Progenitor cell of endocrine pancreas (in vitro differentiated cells): Measurements from ENCODE around the gene AK4. TPM values are rescaled to one million over a fixed set of nuclear protein-coding genes. Genes with fewer than 3 reads are reported as not detected.

Source experiments
- DNase-seq: peaks from one replicate; pipeline ENCODE4 v3.0.0; 2021; ENCODE audit warnings: low spot score; ENCODE audit not compliant: unreplicated experiment
- H3K27ac Mint-ChIP-seq: 2 replicates; pipeline ENCODE4 v1.8.0; 2021; ENCODE audit warnings: mild to moderate bottlenecking, moderate library complexity, mixed read lengths
- H3K27me3 Mint-ChIP-seq: 2 replicates; pipeline ENCODE4 v1.8.0; 2021; ENCODE audit warnings: mixed read lengths
- H3K36me3 Mint-ChIP-seq: 2 replicates; pipeline ENCODE4 v1.8.0; 2022; ENCODE audit warnings: mixed read lengths; ENCODE audit not compliant: insufficient read depth
- H3K4me1 Mint-ChIP-seq: 2 replicates; pipeline ENCODE4 v1.8.0; 2021; ENCODE audit warnings: low read depth, mixed read lengths
- H3K4me3 Mint-ChIP-seq: 2 replicates; pipeline ENCODE4 v1.8.0; 2021; ENCODE audit warnings: low read depth, mild to moderate bottlenecking, moderate library complexity, mixed read lengths
- H3K9me3 Mint-ChIP-seq: 2 replicates; pipeline ENCODE4 v1.8.0; 2021; ENCODE audit warnings: low read depth, mixed read lengths
- CTCF ChIP-seq: fragments of 200-600 bp; sonication (generic); IDR thresholded peaks from one replicate; pipeline ENCODE4 v1.5.0; 2021; ENCODE audit warnings: antibody characterized with exemption, mild to moderate bottlenecking; ENCODE audit not compliant: unreplicated experiment
- total RNA-seq: library from RNA; stranded (reverse); gene quantifications from 2 replicates; pipeline ENCODE4 v1.2.1, GENCODE V29; 2021

Gene AK4
- total RNA-seq, 1 donor from 2014 or later = 12.6 TPM

- Mint-ChIP-seq H3K27me3 (peaks cover 9% of the 10 kb centered on the region), H3K27ac (no peak overlapping the region), H3K36me3 (no peaks in the 10 kb centered on the region), H3K4me1 (peaks cover 12% of the 10 kb centered on the region), H3K4me3 (no peak overlapping the region), H3K9me3 (no peaks in the 10 kb centered on the region)
- no peak for DNase-seq
- TF ChIP-seq CTCF = no peak
Observed at GRCh38 chr1:65258106-65258505, 110.1 kb downstream of the AK4 start.

- no peak overlapping the region for H3K27ac Mint-ChIP-seq
- no peak overlapping the region for H3K4me3 Mint-ChIP-seq
- DNase-seq = no peak
- H3K9me3 Mint-ChIP-seq = no peaks in the 10 kb centered on the region
- peaks cover 16% of the 10 kb centered on the region for H3K4me1 Mint-ChIP-seq
- H3K27me3 Mint-ChIP-seq = peaks cover 15% of the 10 kb centered on the region
- H3K36me3 Mint-ChIP-seq = no peaks in the 10 kb centered on the region
- TF ChIP-seq CTCF = no peak
Observed at GRCh38 chr1:65259816-65260215, 111.8 kb downstream of the AK4 start.

- peaks cover 19% of the 10 kb centered on the region for H3K27me3 Mint-ChIP-seq
- no peak for TF ChIP-seq CTCF
- no peak for DNase-seq
- no peaks in the 10 kb centered on the region for H3K9me3 Mint-ChIP-seq
- no peak overlapping the region for H3K4me3 Mint-ChIP-seq
- no peaks in the 10 kb centered on the region for H3K36me3 Mint-ChIP-seq
- H3K4me1 Mint-ChIP-seq = peaks cover 7% of the 10 kb centered on the region
- H3K27ac Mint-ChIP-seq = no peak overlapping the region
Observed at GRCh38 chr1:65260851-65261473, 113.0 kb downstream of the AK4 start.

- no peak for TF ChIP-seq CTCF
- no peak for DNase-seq
- Mint-ChIP-seq H3K4me1 (peaks cover 14% of the 10 kb centered on the region), H3K27ac (no peak overlapping the region), H3K36me3 (no peaks in the 10 kb centered on the region), H3K27me3 (peaks cover 20% of the 10 kb centered on the region), H3K4me3 (no peak overlapping the region), H3K9me3 (no peaks in the 10 kb centered on the region)
Observed at GRCh38 chr1:65263286-65263685, 115.3 kb downstream of the AK4 start.

GRCh38 chr1:65264197-65264929 is 116.4 kb downstream of the AK4 start:
- H3K36me3 Mint-ChIP-seq = no peaks in the 10 kb centered on the region
- H3K9me3 Mint-ChIP-seq = no peaks in the 10 kb centered on the region
- no peak for TF ChIP-seq CTCF
- DNase-seq = no peak
- H3K4me3 Mint-ChIP-seq = peak overlapping the region; percentile 54
- H3K4me1 Mint-ChIP-seq = peaks cover 14% of the 10 kb centered on the region
- H3K27ac Mint-ChIP-seq = peak overlapping the region; percentile 17
- peaks cover 20% of the 10 kb centered on the region for H3K27me3 Mint-ChIP-seq
